DMS153 treated with DMSO at 0.1 percent for 48 hours (cell line): Measurements from ENCODE around the gene WDR72.
"Not testable (repeated sequence)": the region's sequence is repeated elsewhere in the genome, so short reads cannot be mapped to it uniquely, and the experiment has no call there.

ENCODE experiments used
- DNase-seq: peaks from one replicate; lab custom pipeline; 2025; ENCODE audit not compliant: unreplicated experiment; lab: John Stamatoyannopoulos, UW

The WDR72 gene

GRCh38 chr15:53540626-53541300 lies 218.7 kb downstream of the WDR72 start:
- DNase-seq = not testable (repeated sequence)

GRCh38 chr15:53539878-53540277 lies 219.6 kb downstream of the WDR72 start:
- no peak for DNase-seq

GRCh38 chr15:53536479-53537120 lies 222.9 kb downstream of the WDR72 start:
- no peak for DNase-seq

GRCh38 chr15:53535886-53536285 lies 223.6 kb downstream of the WDR72 start:
- DNase-seq = no peak

- DNase-seq = no peak
These were observed 225.2 kb downstream of the WDR72 start for GRCh38 chr15:53534105-53534839.

- DNase-seq = no peak
These were observed 228.7 kb downstream of the WDR72 start for GRCh38 chr15:53530761-53531160.

GRCh38 chr15:53527996-53528395 lies 231.5 kb downstream of the WDR72 start:
- no peak for DNase-seq

GRCh38 chr15:53525894-53526293 lies 233.6 kb downstream of the WDR72 start:
- no peak for DNase-seq

GRCh38 chr15:53522991-53523390 lies 236.5 kb downstream of the WDR72 start:
- peak; percentile 13 for DNase-seq

GRCh38 chr15:53520996-53521395 lies 238.5 kb downstream of the WDR72 start:
- no peak for DNase-seq

GRCh38 chr15:53513431-53513830 lies 246.0 kb downstream of the WDR72 start:
- DNase-seq = no peak

- no peak for DNase-seq
These were observed 247.4 kb downstream of the WDR72 start for GRCh38 chr15:53512029-53512428.

- no peak for DNase-seq
These were observed 248.3 kb downstream of the WDR72 start for GRCh38 chr15:53511175-53511574.

GRCh38 chr15:53506370-53506769 lies 253.1 kb downstream of the WDR72 start:
- no peak for DNase-seq

- DNase-seq = no peak
These were observed 260.5 kb downstream of the WDR72 start for GRCh38 chr15:53498996-53499395.

- no peak for DNase-seq
These were observed 269.1 kb downstream of the WDR72 start for GRCh38 chr15:53490341-53490740.

- DNase-seq = no peak
These were observed 277.4 kb downstream of the WDR72 start for GRCh38 chr15:53482055-53482454.

- no peak for DNase-seq
These were observed 281.3 kb downstream of the WDR72 start for GRCh38 chr15:53477981-53478766.

- DNase-seq = no peak
These were observed 285.6 kb downstream of the WDR72 start for GRCh38 chr15:53473886-53474285.

- no peak for DNase-seq
These were observed 286.0 kb downstream of the WDR72 start for GRCh38 chr15:53473435-53473834.

GRCh38 chr15:53472883-53473282 lies 286.6 kb downstream of the WDR72 start:
- no peak for DNase-seq
